WTC11 (cell line): ENCODE data around the gene MAFB.

Experiments used
- CTCF ChIP-seq: fragments of 200-600 bp; IDR thresholded peaks from 2 replicates; pipeline ENCODE4 v1.8.0; 2022; ENCODE audit warnings: antibody characterized with exemption
- JUN ChIP-seq: sonication (generic); formaldehyde crosslinking; IDR thresholded peaks from 2 replicates; pipeline ENCODE4 v1.8.0; 2023; ENCODE audit warnings: mild to moderate bottlenecking, missing genetic modification reagents
- MAX ChIP-seq: sonication (generic); formaldehyde crosslinking; IDR thresholded peaks from 2 replicates; pipeline ENCODE4 v1.8.0; 2022; ENCODE audit warnings: mild to moderate bottlenecking, missing genetic modification reagents
- ZNF138 ChIP-seq: sonication (generic); formaldehyde crosslinking; conservative IDR thresholded peaks from 2 replicates; pipeline ENCODE4 v1.8.1; 2022; ENCODE audit warnings: mild to moderate bottlenecking, moderate library complexity, missing genetic modification reagents
- ZNF281 ChIP-seq: sonication (generic); formaldehyde crosslinking; IDR thresholded peaks from 2 replicates; pipeline ENCODE4 v1.8.0; 2023; ENCODE audit warnings: mild to moderate bottlenecking, missing genetic modification reagents
- TF ChIP-seq, protein P1 (sequence below): sonication (generic); formaldehyde crosslinking; IDR thresholded peaks from 2 replicates; pipeline ENCODE4 v1.8.1; 2023; ENCODE audit warnings: mild to moderate bottlenecking, missing genetic modification reagents, moderate library complexity
- TF ChIP-seq, protein P2 (sequence below): sonication (generic); formaldehyde crosslinking; IDR thresholded peaks from 2 replicates; pipeline ENCODE4 v1.8.0; 2022; ENCODE audit warnings: mild to moderate bottlenecking, missing genetic modification reagents
- TF ChIP-seq, protein P3 (sequence below): sonication (generic); formaldehyde crosslinking; IDR thresholded peaks from 2 replicates; pipeline ENCODE4 v1.8.1; 2023; ENCODE audit warnings: mild to moderate bottlenecking, missing genetic modification reagents

- TF ChIP-seq MAX (no peak), ZNF138 (no peak), ZNF281 (CRISPR knock-in tag) (no peak), CTCF (no peak), JUN (CRISPR knock-in tag) (no peak)
- TF ChIP-seq, protein P1, sequence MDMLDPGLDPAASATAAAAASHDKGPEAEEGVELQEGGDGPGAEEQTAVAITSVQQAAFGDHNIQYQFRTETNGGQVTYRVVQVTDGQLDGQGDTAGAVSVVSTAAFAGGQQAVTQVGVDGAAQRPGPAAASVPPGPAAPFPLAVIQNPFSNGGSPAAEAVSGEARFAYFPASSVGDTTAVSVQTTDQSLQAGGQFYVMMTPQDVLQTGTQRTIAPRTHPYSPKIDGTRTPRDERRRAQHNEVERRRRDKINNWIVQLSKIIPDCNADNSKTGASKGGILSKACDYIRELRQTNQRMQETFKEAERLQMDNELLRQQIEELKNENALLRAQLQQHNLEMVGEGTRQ = no peak
- TF ChIP-seq, protein P2, sequence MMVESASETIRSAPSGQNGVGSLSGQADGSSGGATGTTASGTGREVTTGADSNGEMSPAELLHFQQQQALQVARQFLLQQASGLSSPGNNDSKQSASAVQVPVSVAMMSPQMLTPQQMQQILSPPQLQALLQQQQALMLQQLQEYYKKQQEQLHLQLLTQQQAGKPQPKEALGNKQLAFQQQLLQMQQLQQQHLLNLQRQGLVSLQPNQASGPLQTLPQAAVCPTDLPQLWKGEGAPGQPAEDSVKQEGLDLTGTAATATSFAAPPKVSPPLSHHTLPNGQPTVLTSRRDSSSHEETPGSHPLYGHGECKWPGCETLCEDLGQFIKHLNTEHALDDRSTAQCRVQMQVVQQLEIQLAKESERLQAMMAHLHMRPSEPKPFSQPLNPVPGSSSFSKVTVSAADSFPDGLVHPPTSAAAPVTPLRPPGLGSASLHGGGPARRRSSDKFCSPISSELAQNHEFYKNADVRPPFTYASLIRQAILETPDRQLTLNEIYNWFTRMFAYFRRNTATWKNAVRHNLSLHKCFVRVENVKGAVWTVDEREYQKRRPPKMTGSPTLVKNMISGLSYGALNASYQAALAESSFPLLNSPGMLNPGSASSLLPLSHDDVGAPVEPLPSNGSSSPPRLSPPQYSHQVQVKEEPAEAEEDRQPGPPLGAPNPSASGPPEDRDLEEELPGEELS (CRISPR knock-in tag) = no peak
- TF ChIP-seq, protein P3, sequence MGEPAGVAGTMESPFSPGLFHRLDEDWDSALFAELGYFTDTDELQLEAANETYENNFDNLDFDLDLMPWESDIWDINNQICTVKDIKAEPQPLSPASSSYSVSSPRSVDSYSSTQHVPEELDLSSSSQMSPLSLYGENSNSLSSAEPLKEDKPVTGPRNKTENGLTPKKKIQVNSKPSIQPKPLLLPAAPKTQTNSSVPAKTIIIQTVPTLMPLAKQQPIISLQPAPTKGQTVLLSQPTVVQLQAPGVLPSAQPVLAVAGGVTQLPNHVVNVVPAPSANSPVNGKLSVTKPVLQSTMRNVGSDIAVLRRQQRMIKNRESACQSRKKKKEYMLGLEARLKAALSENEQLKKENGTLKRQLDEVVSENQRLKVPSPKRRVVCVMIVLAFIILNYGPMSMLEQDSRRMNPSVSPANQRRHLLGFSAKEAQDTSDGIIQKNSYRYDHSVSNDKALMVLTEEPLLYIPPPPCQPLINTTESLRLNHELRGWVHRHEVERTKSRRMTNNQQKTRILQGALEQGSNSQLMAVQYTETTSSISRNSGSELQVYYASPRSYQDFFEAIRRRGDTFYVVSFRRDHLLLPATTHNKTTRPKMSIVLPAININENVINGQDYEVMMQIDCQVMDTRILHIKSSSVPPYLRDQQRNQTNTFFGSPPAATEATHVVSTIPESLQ (CRISPR knock-in tag) = no peak
Measured at GRCh38 chr20:40646813-40647212, 42.2 kb downstream of the MAFB start.
